Activated T-cell treated with anti-CD3 and anti-CD28 coated beads for 1 hour (primary cell): ENCODE results near the gene HORMAD2.

Source experiments
- DNase-seq: peaks from one replicate; pipeline ENCODE4 v3.0.0-alpha.2; 2020; ENCODE audit warnings: low read depth

HORMAD2 gene, protein sequence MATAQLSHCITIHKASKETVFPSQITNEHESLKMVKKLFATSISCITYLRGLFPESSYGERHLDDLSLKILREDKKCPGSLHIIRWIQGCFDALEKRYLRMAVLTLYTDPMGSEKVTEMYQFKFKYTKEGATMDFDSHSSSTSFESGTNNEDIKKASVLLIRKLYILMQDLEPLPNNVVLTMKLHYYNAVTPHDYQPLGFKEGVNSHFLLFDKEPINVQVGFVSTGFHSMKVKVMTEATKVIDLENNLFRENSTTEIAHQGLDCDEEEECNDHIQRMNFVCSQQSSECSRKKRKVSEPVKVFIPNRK

DNA sequence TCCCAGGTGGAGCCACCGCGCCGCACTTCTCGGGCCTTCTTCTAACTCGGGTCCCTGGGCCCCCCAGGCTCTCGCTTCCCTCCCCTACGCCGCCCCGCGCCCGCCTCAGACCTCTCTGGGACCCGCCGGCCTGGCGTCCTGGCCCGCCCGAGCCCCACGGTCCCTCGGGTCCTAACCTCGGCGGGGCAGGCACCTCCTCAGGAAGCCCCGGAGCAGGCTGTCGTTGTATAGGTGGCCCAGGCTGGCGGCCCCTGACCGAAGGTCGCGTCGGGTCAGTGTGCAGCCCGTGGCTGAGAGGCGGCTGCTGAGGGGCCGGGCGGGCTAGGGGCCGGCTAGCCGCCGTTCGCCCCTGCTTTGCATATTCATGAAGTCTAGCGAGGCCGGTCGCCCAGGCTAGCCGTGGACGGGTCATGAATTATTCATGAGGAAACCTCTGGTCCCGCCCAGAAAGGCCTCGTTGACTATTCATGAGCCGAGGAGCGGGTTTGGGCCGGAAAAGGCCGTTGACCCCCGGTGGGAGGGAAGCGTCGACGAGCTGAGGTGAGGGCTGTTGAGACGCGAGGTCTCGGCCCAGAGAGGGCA, at the start of gene HORMAD2:
HORMAD2 (plus strand) TSS at position 513 of the 582 bp plus-strand sequence. CDS start 13,489 bp downstream, outside the sequence.
- DNase-seq, result no peak

DNA sequence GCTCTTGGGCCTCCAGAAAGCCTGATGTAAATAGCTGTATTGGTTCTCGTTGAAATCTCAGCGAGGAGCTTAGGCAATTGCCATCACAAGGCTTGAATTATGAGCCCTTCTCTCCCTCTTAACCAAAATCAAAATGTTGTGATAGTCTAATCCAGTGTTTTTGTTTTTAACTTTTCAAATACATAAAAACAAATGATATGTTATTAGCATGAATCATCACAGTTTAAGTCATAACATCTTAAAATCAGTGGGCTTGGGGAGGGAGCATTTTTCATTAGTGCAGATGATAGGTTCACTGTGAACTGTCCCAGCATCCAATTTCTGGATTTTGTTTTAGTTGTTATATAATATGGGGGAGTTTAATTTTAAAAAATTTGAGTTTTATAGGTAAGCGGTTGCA, 48.9 kb upstream of the HORMAD2 start:
- no peak for DNase-seq

DNA sequence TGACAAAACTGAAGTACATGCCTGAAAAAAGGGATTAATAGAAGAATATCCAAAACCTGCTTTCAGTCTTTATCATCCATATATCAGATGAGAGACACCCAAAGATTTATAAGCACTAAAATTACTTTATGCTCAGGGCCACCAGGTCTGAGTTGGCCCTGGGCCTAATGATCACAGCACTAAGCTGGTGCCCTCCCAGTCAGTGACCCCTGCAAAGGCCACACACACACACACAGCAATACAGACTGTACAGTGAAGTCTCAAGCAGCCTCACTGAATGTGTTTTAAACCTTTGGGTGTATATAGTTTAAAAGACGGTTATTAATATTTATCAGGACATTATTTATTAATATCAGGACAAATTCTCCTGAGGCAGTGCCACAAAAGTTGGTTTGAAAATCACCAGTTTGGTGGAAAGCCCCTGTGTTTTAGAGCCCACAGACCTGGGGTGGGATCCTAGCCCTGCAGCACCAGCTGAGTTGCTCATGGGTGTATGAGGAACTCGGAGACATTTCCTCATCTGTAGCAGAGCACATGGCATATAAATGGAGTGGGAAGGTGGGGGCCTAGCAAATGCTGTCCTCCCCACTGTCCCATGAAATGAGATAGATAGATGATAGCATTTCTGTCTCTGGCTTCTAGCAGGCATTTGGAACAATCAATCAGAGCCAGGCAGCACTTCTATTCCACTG, 48.4 kb upstream of the HORMAD2 start:
- DNase-seq, result no peak

DNA sequence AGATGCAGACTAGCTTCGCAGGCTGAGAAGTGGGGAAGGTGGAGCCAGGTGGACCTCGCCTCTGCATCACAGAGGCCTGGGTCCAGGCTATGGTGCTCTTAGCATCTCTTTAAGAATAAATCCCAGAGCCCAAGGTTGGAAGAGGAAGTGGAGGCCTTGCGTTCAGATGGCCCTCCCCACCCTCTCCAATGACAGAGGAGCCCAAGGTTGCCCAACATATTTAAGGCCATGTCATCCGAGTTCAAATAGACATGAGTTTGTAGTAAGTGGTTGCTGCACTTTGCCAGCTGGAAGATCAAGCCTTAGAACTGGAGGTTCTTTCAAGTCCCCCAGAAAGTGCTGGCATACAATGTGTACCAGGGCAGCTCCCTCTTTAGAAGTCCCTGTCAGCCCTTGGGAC, 47.1 kb upstream of the HORMAD2 start:
- no peak for DNase-seq

- no peak for DNase-seq
These were observed 46.4 kb upstream of the HORMAD2 start for GRCh38 chr22:30033901-30034300.

- no peak for DNase-seq
These were observed 43.6 kb upstream of the HORMAD2 start for GRCh38 chr22:30036656-30037055.

DNA sequence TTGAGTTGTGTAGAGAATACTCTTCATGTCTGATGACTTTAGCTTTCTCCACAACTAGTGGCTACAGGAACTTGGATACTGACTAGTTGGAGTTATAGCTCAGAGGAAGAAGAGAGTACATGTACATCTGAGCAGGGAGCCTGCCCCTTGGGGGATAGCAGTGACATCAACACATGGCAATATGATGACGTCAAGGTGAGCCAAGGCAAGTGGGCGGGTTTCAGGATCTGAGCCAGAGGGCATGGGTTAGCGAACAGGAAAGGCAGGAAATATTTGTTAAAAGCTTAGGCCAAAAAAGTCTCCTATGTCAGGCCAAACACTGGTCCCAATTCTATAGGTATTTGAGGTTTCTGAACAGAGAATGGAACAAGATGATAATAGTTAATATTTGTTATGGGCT, 42.0 kb upstream of the HORMAD2 start:
- DNase-seq, result no peak

DNA sequence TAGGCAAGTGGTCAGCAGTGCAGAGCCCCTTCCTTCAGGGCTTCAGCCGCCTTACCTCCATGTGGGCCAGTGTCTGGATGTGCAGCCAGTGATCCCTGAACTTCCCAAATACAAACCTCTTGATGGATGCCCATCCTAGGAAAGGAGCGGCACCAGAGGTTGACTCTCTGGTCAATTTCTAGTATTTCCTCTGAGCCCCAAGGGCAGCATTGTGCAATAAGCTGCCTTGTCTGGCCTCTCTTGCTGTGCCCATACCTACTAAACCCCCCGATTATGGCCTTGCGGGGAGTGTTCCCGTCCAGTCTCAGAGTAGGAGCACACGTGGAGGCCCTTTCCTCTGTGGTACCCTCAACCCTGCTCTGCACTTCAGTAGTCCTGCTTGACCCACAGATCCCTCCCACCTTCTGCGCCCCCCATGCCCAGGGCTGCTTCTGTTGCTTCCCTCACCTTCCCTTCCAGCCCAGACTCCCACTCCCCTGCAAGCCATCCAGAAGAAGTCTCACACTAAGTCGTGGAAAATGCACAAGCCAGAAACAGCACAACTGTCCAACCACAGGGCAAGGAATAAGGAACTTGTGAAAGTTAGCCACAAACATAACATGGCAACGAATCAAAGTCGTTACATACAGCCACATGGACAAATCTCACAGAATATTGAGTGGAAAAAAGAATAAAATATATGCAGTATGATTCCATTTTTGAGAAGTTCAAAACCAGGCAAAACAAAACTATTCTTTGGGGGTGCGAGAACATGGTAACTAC, 39.6 kb upstream of the HORMAD2 start:
- DNase-seq, result no peak

GRCh38 chr22:30041475-30041874, 38.8 kb upstream of the HORMAD2 start:
- DNase-seq, result no peak

DNA sequence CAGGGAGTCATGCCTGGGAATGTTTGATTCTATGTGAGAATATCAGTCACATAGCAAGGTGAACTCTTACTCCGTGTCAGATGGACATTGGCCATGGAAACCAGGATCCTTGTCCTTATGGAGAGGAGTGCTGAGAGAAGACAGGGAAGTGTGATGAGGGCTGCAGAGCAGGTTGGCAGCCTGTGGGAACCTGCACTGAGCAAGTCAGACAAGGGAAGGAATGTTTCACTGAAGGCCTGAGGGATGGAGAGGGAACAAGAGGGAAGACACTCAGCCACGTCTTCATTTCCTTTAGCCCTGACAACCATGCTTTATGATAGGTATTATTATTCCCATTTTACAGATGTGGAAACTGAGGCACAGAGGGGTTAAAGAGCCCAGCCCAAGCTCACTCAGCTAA, 38.4 kb upstream of the HORMAD2 start:
- no peak for DNase-seq

- DNase-seq, result no peak
These were observed 37.1 kb upstream of the HORMAD2 start for GRCh38 chr22:30043161-30043560.

- no peak for DNase-seq
These were observed 35.9 kb upstream of the HORMAD2 start for GRCh38 chr22:30044369-30044768.

- DNase-seq, result no peak
These were observed 35.3 kb upstream of the HORMAD2 start for GRCh38 chr22:30044881-30045493.

DNA sequence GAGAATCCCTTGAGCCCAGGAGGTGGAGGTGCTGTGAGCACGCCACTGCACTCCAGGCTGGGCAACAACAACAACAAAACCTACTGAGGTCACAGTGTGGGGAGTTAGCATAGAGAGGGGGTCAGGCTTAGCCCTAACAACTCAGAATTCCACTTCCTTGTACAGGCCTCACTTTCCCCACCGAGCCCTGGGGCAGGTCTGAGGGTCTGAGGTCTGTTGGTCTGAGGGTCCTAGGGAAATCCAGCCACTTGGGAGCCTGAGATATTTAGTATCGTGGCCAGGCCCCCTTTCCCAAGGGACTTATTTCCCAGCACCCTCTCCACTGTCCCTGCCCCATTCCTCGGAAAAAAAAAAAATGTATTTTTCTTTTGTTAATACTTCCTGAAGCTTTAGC, 34.8 kb upstream of the HORMAD2 start:
- DNase-seq, result no peak

DNA sequence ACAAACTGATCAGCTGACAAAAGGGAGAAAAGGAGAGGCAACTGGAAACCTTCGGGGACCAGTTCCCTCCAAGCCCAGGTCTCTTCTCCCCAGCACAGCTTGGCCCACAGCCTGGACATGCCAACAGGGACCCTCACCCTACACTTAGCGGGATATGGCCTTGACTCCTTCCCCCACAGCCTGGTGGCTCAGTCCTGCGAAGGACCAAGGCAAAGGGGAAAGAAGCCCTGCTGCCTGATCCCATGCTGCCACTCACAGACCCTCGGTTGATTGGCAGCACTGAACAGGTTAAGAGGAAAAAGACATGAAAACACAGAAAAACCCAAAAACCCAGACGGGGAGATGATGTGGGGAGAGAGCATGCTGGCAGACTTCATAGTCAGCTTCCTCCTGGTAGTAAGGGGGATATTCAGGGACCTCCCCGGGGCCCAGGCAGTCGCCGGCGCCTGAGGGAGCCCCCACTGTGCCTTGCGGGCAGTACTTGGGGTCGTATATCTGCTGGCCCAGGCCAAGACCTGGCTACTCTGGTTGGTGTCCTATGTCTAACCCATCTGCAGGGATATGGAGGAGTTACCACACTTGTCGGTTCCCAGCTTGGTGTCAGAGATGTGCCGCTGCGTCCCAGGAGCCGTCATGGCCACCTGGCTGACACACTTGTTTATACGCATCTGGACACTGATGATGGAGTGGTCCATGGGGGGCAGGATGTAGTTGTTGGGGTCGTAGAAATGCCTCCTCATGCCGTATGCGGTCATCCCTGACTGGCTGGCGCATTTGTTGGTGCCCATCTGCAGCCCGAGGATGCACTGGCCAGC, 34.2 kb upstream of the HORMAD2 start:
- DNase-seq, result no peak

GRCh38 chr22:30046716-30047363, 33.4 kb upstream of the HORMAD2 start:
- DNase-seq, result no peak

- no peak for DNase-seq
These were observed 32.9 kb upstream of the HORMAD2 start for GRCh38 chr22:30047364-30047738.

DNA sequence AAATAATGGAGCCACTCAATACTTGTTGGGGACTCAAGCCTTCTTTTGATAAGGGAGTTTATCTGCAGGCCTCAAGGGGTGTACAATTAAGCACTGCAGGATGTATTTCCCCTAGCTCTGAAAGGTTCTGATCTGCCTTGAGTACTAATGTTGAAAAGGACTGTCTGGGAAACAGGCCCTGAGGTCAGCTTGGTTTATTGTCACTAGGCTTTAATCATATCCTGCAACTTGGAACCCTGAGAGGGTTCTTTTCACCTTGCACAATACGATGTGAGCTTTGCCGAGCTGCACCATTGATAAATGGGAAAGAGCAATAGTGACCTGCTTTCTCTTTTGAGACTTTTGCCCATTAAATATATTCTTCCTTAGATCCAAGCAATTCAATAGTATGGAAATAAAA, 31.6 kb upstream of the HORMAD2 start:
- DNase-seq, result no peak

DNA sequence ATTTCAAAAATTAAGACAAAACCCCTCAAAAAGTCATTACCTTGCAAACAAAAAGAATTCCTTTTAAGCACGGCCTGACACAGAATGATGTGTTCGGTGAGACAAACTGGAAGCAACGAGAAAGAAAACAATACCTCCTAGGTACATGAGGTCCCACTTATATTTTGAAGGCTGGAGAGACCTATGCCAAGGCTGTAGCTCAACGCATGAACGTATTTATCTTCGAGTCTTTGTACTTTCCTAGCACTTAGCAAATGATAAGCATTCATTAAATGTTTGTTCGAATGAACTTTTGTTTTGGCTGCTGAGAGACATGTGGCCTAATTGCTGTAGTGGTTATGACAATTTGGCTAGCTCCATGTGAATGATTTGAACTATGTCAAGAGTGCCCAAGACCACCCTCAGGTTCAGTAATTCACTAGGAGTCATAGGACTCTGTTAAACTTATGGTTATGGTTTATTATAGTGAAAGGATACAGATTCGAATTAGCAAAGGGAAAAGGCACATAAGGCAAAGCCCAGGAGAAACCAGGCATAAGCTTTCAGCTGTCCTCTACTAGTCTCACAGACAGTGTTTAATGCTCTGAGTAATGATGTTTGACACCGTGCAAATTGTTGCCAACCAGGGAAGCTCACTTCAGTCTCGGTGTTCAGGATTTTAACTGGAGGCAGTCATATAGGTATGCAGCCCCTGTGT, 26.0 kb upstream of the HORMAD2 start:
- no peak for DNase-seq

DNA sequence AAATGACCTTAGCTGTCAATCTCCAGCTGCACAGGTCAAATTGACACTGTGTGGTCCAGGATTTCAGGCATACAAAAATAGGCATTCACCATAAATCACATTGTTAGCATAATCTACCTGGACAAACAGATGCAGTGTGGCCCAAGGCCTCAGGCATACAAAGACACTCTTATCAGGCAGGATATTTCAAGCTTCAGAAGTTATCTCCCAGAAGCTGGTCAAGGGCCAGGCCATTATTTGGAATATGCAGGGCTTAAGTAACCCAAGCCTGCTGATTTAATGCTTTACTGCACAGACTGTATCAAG, 25.5 kb upstream of the HORMAD2 start:
- no peak for DNase-seq
